B cell (primary cell): ENCODE data around the gene ZNF564. TPM values are rescaled to one million over a fixed set of nuclear protein-coding genes. Genes with fewer than 3 reads are reported as not detected.

Experiments used
- ATAC-seq: fragments of 200-7000 bp; cut with Tn5 transposase; one replicate; pipeline ENCODE4 v1.10.0; 2021; ENCODE audit warnings: low read depth, mild to moderate bottlenecking, moderate number of reproducible peaks, moderate library complexity
- CTCF ChIA-PET: fragments of 350-600 bp; sonication (Branson Sonifier 250); formaldehyde crosslinking; loops from one replicate; lab custom pipeline; 2021; ENCODE audit warnings: antibody characterized with exemption, inconsistent platforms; lab: Charles Lee
- POLR2A ChIA-PET: fragments of 350-600 bp; sonication (Branson Sonifier 250); formaldehyde crosslinking; loops from one replicate; lab custom pipeline; 2021; ENCODE audit warnings: antibody characterized with exemption; lab: Charles Lee
- DNase-seq: peaks from one replicate; pipeline ENCODE4 v3.0.0; 2013
- H2AFZ ChIP-seq: 2 replicates; pipeline ENCODE4 v1.6.1; 2012; ENCODE audit warnings: mild to moderate bottlenecking, low read depth, low read length; ENCODE audit not compliant: insufficient read depth, poor library complexity, severe bottlenecking
- H3K27ac ChIP-seq, 2 donors: 1 replicate in 1 of 2; 2 replicates in 1 of 2; pipeline ENCODE4 v1.5.1; 2012 to 2013; ENCODE audit warnings: low read length in 2 of 2, mild to moderate bottlenecking in 2 of 2, moderate library complexity in 1 of 2
- H3K27me3 ChIP-seq, 4 experiments: fragments of 200-600 bp in 1 of 4; sonication (generic) in 1 of 4; replicated peaks in 1 of 4; 1 replicate in 2 of 4; 2 replicates in 2 of 4; pipeline versions ENCODE4 v1.6.1 to v1.7.0; 2013 to 2016; ENCODE audit warnings: low read length in 3 of 4, mild to moderate bottlenecking in 2 of 4, mixed read lengths in 1 of 4, moderate library complexity in 1 of 4; ENCODE audit not compliant: insufficient read depth in 4 of 4, control insufficient read depth in 3 of 4; ENCODE audit errors: control extremely low read depth in 1 of 4
- H3K36me3 ChIP-seq, 2 experiments: replicated peaks in 1 of 2; 1 replicate in 1 of 2; 2 replicates in 1 of 2; pipeline versions ENCODE4 v1.6.1 to v1.7.1; 2013; ENCODE audit warnings: low read length in 1 of 2; ENCODE audit not compliant: insufficient read depth in 2 of 2, control insufficient read depth in 1 of 2; ENCODE audit errors: control extremely low read depth in 1 of 2, extremely low read depth in 1 of 2
- H3K4me1 ChIP-seq, 2 donors: fragments of 200-600 bp in 1 of 2; sonication (generic) in 1 of 2; 1 replicate in 1 of 2; 2 replicates in 1 of 2; pipeline versions ENCODE4 v1.5.1 to v1.6.1; 2013 to 2017; ENCODE audit warnings: low read length in 2 of 2; ENCODE audit not compliant: control insufficient read depth in 2 of 2, insufficient read depth in 2 of 2
- H3K4me2 ChIP-seq: replicated peaks from 2 replicates; pipeline ENCODE3; 2012; ENCODE audit warnings: mild to moderate bottlenecking, low read depth, low read length; ENCODE audit not compliant: poor library complexity, severe bottlenecking
- H3K4me3 ChIP-seq, 5 experiments: fragments of 200-600 bp in 1 of 5; sonication (generic) in 1 of 5; 1 replicate in 3 of 5; 2 replicates in 2 of 5; pipeline versions ENCODE4 v1.5.1 to v1.7.0; 2011 to 2016; ENCODE audit warnings: low read length in 4 of 5, mild to moderate bottlenecking in 4 of 5, low read depth in 2 of 5, control low read depth in 1 of 5, moderate library complexity in 1 of 5; ENCODE audit not compliant: insufficient read depth in 1 of 5; ENCODE audit errors: control extremely low read depth in 1 of 5, extremely low read depth in 1 of 5
- H3K79me2 ChIP-seq: fragments of 200-600 bp; sonication (generic); one replicate; pipeline ENCODE4 v1.6.0; 2016; ENCODE audit warnings: low read length; ENCODE audit not compliant: control insufficient read depth, insufficient read depth
- H3K9ac ChIP-seq: fragments of 200-600 bp; sonication (generic); 2 replicates; pipeline ENCODE4 v1.6.1; 2017; ENCODE audit warnings: mild to moderate bottlenecking, low read length, moderate library complexity
- H3K9me3 ChIP-seq, 3 donors: one replicate each; pipeline versions ENCODE4 v1.6.1 to v1.7.1; 2013; ENCODE audit warnings: low read length in 2 of 3; ENCODE audit not compliant: control insufficient read depth in 2 of 3, insufficient read depth in 1 of 3; ENCODE audit errors: control extremely low read depth in 1 of 3
- H4K20me1 ChIP-seq: 2 replicates; pipeline ENCODE4 v1.6.0; 2012; ENCODE audit warnings: mild to moderate bottlenecking, low read length; ENCODE audit not compliant: insufficient read depth, control insufficient read depth, poor library complexity, severe bottlenecking
- H3K27ac Mint-ChIP-seq: one replicate; pipeline ENCODE4 v1.8.0; 2021; ENCODE audit warnings: mixed read lengths
- H3K27me3 Mint-ChIP-seq: one replicate; pipeline ENCODE4 v1.8.0; 2021; ENCODE audit warnings: mixed read lengths
- H3K4me1 Mint-ChIP-seq: one replicate; pipeline ENCODE4 v1.8.0; 2021; ENCODE audit warnings: mixed read lengths
- H3K4me3 Mint-ChIP-seq: one replicate; pipeline ENCODE4 v1.8.0; 2021; ENCODE audit warnings: mixed read lengths
- H3K9me3 Mint-ChIP-seq: one replicate; pipeline ENCODE4 v1.8.0; 2022; ENCODE audit warnings: mixed read lengths; ENCODE audit not compliant: insufficient read depth
- EZH2 ChIP-seq: IDR thresholded peaks from 2 replicates; pipeline ENCODE4 v1.6.1; 2012; ENCODE audit warnings: borderline replicate concordance, low read depth, mild to moderate bottlenecking, moderate library complexity, low read length; ENCODE audit not compliant: insufficient read depth, poor library complexity, severe bottlenecking
- WGBS: methylation state at CpG from one replicate; pipeline ENCODE4 v1.1.5; 2013; ENCODE audit warnings: missing lambda C conversion rate; ENCODE audit not compliant: insufficient coverage; 5-methylcytosine and 5-hydroxymethylcytosine counted together
- intact Hi-C: fragments of 100-400 bp; cut with micrococcal nuclease; formaldehyde crosslinking; loops from one replicate; pipeline ENCODE4 v1.10.0; 2022
- polyA plus RNA-seq: library from polyadenylated mRNA; depleted of rRNA; stranded (reverse); fragments of >200 nt; gene quantifications from 2 replicates; pipeline ENCODE4 v1.2.3, GENCODE V29; 2012
- total RNA-seq, 2 donors: library from RNA; stranded (reverse); fragments of 120-200 nt in 1 of 2; gene quantifications; 1 replicate in 1 of 2; 2 replicates in 1 of 2; pipeline versions ENCODE4 v1.2.3 to v1.2.4, GENCODE V29; 2013 to 2022
- TF ChIP-seq, protein P1 (sequence below): fragments of 200-600 bp; IDR thresholded peaks from one replicate; pipeline ENCODE4 v1.8.0; 2022; ENCODE audit warnings: antibody characterized with exemption, mild to moderate bottlenecking

Gene ZNF564
- total and polyA plus RNA-seq, 2 donors (not counting 1 experiment from before 2014, with no cell fraction given): 2.8 to 31.8 TPM

DNA sequence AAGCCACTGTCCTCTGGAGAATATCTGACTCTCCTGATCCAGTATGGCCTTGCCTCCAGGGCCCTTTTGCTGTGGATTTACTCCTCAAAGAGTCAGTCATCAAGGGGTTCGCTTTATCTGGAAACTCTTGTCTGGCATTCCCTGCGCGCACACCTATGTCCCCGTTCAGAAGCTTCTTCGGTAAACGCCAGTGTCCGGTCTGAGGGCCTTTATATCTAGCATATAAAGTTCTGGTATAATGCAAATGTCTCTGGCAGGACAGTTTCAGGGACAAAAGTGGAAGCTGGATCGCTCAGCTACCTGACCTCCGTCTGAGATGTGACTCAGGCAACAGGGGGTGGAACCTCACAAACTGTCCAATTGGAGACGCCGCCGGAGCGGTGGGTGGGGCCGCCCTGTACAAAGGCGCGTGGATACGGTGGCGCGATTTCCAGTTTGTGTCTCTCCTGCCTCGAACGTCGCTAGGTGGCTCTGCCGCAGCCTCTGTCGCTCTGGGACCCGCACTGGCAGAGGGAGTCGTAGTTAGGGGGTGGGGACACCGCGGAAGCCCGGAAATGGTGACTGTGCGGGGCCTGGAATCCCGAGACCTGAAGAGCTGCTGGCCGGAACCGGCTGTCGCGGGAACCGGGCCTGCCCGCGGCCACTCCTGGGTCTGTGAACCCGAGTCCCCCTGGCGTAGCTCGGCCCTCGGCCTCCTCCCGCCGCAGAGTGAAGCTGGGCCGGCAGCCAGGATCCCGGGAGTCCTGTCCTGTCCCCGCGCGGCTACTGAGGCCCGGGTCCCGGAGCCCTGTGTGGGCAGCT is 56.1 kb downstream of the ZNF564 start:
- ChIA-PET POLR2A (interaction anchor here (0.5 to 1.4 kb wide), 6 partner anchors 11 to 332 kb away, joined by 3 to 9 read pairs (median 6); partner anchors contain the start of genes ZNF136, ZNF564 and ZNF709), CTCF (interaction anchor here (1.2 to 1.7 kb wide), 4 partner anchors 9 to 174 kb away, joined by 3 to 6 read pairs (median 3); partner anchors contain the start of genes ZNF490, ZNF709 and ZNF791)
- Histone ChIP-seq H3K4me1 (peaks cover 7 to 11% of the 10 kb centered on the region in 2 donors), H3K36me3 (no peaks in the 10 kb centered on the region), H3K27ac (peak overlapping the region; percentile 82 to 84), H3K79me2 (no peaks in the 10 kb centered on the region), H3K27me3 (no peaks in the 10 kb centered on the region), H3K9me3 (peaks cover 0 to 3% (median 0%) of the 10 kb centered on the region in 3 donors), H3K4me2 (peak overlapping the region; percentile 90), H3K9ac (peak overlapping the region; percentile 72), H3K4me3 (peak overlapping the region; percentile 68 to 84 (median 76)), H2AFZ (peak overlapping the region; percentile 86), H4K20me1 (no peaks in the 10 kb centered on the region)
- Mint-ChIP-seq H3K4me1 (peaks cover 14% of the 10 kb centered on the region), H3K27me3 (no peaks in the 10 kb centered on the region), H3K9me3 (no peaks in the 10 kb centered on the region), H3K27ac (peak overlapping the region; percentile 86), H3K4me3 (peak overlapping the region; percentile 92)
- intact Hi-C loops: loop anchor here (1.0 to 2.0 kb wide), 3 partner anchors 11 to 94 kb away; partner anchors contain the start of genes ZNF564, ZNF709 and ZNF799
- DNase-seq (peak; percentile 95), ATAC-seq (peak; percentile 99)
- 1% methylated on average over 51 of the region's 51 CpGs for WGBS
- TF ChIP-seq, protein P1, sequence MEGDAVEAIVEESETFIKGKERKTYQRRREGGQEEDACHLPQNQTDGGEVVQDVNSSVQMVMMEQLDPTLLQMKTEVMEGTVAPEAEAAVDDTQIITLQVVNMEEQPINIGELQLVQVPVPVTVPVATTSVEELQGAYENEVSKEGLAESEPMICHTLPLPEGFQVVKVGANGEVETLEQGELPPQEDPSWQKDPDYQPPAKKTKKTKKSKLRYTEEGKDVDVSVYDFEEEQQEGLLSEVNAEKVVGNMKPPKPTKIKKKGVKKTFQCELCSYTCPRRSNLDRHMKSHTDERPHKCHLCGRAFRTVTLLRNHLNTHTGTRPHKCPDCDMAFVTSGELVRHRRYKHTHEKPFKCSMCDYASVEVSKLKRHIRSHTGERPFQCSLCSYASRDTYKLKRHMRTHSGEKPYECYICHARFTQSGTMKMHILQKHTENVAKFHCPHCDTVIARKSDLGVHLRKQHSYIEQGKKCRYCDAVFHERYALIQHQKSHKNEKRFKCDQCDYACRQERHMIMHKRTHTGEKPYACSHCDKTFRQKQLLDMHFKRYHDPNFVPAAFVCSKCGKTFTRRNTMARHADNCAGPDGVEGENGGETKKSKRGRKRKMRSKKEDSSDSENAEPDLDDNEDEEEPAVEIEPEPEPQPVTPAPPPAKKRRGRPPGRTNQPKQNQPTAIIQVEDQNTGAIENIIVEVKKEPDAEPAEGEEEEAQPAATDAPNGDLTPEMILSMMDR: peak; percentile 56
- TF ChIP-seq EZH2: no peak
